ENCODE results near the gene FAM81A. TPM values are rescaled to one million over a fixed set of nuclear protein-coding genes. Genes with fewer than 3 reads are reported as not detected.
"Not testable (repeated sequence)": the region's sequence is repeated elsewhere in the genome, so short reads cannot be mapped to it uniquely, and the experiment has no call there.

Gene FAM81A
- 0.27 TPM for total RNA-seq

- DNase-seq (ENCODE audit: low read depth in 2 of 3, low spot score in 2 of 3) = peak in 2 of 3 donors; percentile 58 to 65
Observed at GRCh38 chr15:59437817-59438624, at the start of gene FAM81A. Gene FAM81A (plus strand): TSS chr15:59438186. CDS start chr15:59458627, 20,441 bp downstream.

DNA sequence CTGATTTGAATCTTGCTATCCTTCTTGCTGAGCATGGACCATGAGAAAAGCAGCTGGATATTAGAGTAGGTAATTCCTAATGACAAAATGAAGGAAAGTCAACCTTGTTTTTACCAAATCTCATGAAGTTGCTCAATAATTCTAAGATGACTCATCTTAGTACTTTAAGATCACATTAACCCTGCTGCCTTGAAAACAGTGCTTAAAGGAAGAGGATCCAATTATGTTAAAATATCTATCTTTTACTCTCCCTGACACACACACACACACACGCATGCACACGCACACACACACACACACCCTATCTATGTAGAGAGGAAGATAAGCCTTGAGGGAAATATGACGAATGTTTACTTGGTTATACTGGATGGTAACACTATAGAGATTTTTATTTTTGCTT, 49.3 kb upstream of the FAM81A start:
- no peak for DNase-seq (ENCODE audit: low read depth in 2 of 3, low spot score in 2 of 3)

DNA sequence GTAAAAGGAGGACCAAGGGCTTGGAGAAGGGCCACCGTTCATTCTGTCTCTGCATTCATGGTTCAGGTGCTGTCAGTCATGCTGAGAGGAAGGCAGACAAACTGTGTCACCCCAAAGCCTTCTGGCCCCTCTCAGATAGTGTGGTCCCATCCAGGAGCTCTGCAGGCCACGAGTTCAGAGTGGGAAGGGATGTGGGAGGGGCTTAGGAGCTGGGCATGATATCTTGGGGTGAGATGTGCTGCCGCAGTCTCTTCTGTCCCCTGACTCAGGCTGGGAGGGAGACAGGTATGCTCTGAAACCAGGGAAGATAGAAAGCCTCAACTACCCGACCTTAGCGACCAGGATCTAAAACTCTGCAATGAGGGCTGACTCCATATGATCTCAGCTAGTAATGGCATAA, 45.7 kb upstream of the FAM81A start:
- no peak for DNase-seq (ENCODE audit: low read depth in 2 of 3, low spot score in 2 of 3)

DNA sequence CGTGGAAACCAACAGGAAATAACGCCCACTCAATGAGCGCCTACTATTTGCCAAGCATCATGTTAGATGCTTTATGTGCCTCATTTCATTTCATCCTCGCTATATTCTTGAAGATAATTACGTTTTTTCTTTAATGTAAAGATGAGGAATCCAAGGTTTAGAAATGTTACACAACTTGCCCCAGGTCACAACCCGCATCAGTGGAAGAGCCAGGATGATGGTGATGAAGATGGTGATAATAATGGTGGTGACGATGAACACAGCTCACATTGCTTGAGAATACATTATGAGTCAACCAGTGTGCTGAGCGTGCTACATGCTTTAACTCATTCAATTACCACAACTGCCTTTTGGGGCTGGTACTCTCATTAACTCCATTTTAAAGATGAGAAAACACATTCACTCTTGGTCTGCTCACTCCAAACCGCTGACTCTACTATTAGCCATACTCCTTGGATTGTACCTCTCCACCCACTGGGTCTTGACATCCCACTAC, 43.8 kb upstream of the FAM81A start:
- no peak for DNase-seq (ENCODE audit: low read depth in 2 of 3, low spot score in 2 of 3)

DNA sequence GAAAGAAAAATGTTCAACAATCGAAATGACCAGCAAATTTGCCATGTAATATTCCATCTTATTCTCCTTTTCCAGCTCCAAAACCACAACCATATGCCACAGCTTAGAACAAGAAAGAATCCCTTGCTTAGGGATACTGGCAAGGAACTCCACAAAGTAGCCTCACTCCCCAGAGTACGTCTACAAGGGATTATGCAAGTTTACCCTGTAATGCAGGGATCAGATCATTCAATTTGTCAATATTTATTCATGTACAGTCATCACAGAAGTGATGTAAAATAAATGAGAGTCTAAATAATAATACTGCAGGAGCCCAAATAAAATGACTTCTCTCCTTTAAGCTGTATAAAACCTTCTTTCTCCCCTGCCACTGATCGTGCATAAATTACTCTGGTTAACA, 41.8 kb upstream of the FAM81A start:
- no peak for DNase-seq (ENCODE audit: low read depth in 2 of 3, low spot score in 2 of 3)

GRCh38 chr15:59396679-59397078, 41.3 kb upstream of the FAM81A start:
- no peak for DNase-seq (ENCODE audit: low read depth in 2 of 3, low spot score in 2 of 3)

DNA sequence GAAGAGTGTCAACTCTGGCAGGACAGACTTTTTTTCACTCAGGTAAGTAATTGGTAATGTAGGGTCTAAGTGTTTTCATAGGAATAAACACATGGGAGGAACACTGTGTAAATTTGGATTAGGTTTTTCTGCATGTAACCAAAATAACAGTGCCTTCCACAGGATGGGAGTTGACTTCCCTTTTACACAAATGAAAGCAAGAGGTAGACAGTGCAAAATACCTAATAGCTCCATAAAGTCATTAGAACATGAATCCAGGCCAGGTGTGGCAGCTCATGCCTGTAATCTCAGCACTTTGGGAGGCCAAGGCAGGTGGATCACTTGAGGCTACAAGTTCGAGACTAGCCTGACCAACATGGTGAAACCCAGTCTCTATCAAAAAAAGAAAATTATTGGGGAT, 39.8 kb upstream of the FAM81A start:
- no peak for DNase-seq (ENCODE audit: low read depth in 2 of 3, low spot score in 2 of 3)

- peak in 1 of 3 donors; percentile 21 for DNase-seq (ENCODE audit: low read depth in 2 of 3, low spot score in 2 of 3)
Observed at GRCh38 chr15:59399465-59400102, 38.4 kb upstream of the FAM81A start.

GRCh38 chr15:59400103-59400813, 37.7 kb upstream of the FAM81A start:
- DNase-seq (ENCODE audit: low read depth in 2 of 3, low spot score in 2 of 3) = no peak

- not testable (repeated sequence) for DNase-seq (ENCODE audit: low read depth in 2 of 3, low spot score in 2 of 3)
Observed at GRCh38 chr15:59401051-59401823, 36.7 kb upstream of the FAM81A start.

- DNase-seq (ENCODE audit: low read depth in 2 of 3, low spot score in 2 of 3) = no peak
Observed at GRCh38 chr15:59401824-59402569, 36.0 kb upstream of the FAM81A start.

DNA sequence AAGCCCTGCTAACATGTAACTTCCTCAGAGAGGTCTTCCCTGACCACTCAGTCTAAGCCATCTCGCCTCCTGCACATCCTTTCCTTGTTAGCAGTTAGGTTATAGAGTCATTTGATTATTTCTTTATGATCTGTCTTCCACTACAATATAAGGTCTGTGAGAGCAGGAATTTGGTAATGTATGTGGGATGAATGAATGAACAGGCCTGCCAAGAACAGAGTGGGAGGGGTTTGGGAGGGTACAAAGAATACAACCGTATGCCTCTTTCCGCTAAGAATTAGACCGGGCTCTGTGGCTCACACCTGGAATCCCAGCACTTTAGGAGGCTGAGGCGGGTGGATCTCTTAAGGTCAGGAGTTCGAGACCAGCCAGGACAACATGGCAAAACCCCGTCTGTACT, 32.9 kb upstream of the FAM81A start:
- no peak for DNase-seq (ENCODE audit: low read depth in 2 of 3, low spot score in 2 of 3)

- DNase-seq (ENCODE audit: low read depth in 2 of 3, low spot score in 2 of 3) = peak in 1 of 3 donors; percentile 30
Observed at GRCh38 chr15:59406446-59406845, 31.5 kb upstream of the FAM81A start.

- no peak for DNase-seq (ENCODE audit: low read depth in 2 of 3, low spot score in 2 of 3)
Observed at GRCh38 chr15:59407946-59408345, 30.0 kb upstream of the FAM81A start.

DNA sequence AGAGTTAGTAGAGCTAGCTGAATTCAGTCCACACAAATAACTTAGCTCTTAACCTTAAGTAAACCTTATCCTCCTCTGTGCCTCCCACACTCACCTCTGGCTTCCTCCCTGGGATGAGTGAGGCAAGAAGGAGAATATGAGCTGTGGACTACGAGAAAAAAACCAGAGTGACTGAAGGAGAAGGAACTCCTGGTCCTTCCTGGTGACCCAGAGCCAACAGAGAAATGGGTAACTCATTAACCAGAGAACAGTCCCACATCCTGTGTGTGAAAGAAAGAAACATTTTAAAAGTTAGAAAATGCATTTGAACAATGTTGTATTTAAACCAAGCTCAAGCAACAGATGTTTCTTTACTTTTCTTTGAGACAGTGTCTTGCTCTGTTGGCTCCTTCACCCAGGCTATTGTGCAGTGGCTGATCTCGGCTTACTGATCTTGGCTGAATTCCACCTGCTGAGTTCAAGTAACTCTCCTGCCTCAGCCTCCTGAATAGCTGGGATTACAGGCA, 27.5 kb upstream of the FAM81A start:
- DNase-seq (ENCODE audit: low read depth in 2 of 3, low spot score in 2 of 3) = peak in 1 of 3 donors; percentile 16

GRCh38 chr15:59413577-59413976, 24.4 kb upstream of the FAM81A start:
- DNase-seq (ENCODE audit: low read depth in 2 of 3, low spot score in 2 of 3) = no peak

- no peak for DNase-seq (ENCODE audit: low read depth in 2 of 3, low spot score in 2 of 3)
Observed at GRCh38 chr15:59416816-59417215, 21.2 kb upstream of the FAM81A start.

DNA sequence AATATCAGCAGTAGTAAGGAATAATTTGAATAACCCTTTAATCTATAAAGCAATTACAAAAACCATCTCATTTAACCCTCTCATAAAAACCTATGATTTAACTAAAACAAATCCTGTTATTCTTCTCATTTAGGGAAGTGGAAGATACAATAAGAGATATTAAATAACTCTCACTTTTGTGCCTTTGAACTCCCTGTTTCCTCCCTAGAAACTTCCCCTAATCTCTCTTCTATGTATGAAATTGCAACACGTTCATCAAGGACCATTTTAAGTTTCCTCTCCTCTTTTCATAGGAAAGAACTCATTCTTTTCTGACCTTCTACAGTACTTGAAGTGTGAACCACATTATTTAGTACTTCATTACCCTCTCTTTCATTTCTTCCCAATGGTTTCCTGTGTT, 18.8 kb upstream of the FAM81A start:
- DNase-seq (ENCODE audit: low read depth in 2 of 3, low spot score in 2 of 3) = no peak

DNA sequence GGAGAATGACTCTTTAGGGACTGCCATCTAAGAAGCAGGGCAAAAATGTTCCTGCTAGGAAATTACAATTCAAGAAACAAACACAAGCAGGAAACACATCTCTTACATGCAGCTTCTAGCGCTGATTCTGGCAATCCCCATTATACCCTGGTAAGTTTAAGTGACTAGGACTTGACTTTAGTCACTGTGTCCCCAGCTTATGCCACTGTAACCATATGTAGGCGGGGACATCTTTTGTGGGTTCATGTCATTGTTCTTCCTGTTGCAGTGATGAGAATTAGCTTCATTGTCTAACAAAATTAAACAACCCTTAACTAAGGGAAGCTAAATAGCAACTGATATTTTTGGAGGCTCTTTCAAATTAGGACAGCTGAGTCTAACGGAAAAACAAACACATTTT, 17.9 kb upstream of the FAM81A start:
- no peak for DNase-seq (ENCODE audit: low read depth in 2 of 3, low spot score in 2 of 3)
